ENCODE data around the gene LRP1. TPM values are rescaled to one million over a fixed set of nuclear protein-coding genes. Genes with fewer than 3 reads are reported as not detected.

Gene LRP1
- total and polyA plus RNA-seq, 2 of the 13 experiments (the other 11 are each of a cell fraction or from before 2014, with no cell fraction given), result 14.7 to 30.8 TPM

- TF ChIP-seq PRDM10 (CRISPR knock-in tag; IDR thresholded peaks at IDR 0.05; ENCODE audit: low read depth) (0 out of 2 replicates have a peak, but pooled peaks have one; percentile 41), NR2F2 (IDR thresholded peaks at IDR 0.05; ENCODE audit: borderline replicate concordance, low read depth) (peak; percentile 79), NFATC3 (CRISPR knock-in tag; IDR thresholded peaks at IDR 0.05) (no peak), CCAR2 (optimal IDR thresholded peaks at IDR 0.05; ENCODE audit: low read depth, low read length) (no peak), NFE2L2 (IDR thresholded peaks at IDR 0.05; ENCODE audit: low read length) (peak; percentile 86), SSRP1 (CRISPR knock-in tag; IDR thresholded peaks at IDR 0.05) (no peak), BCL6 (CRISPR knock-in tag; IDR thresholded peaks at IDR 0.05) (no peak), GFI1 (CRISPR knock-in tag; IDR thresholded peaks at IDR 0.05; ENCODE audit: borderline replicate concordance) (0 out of 2 replicates have a peak, but pooled peaks have one; percentile 32), EP300 (IDR thresholded peaks at IDR 0.05; ENCODE audit: low read depth in 2 of 2, low read length in 2 of 2) (peak in 1 of 2 experiments; percentile 53; a peak in 1 of 4 replicates), EP300 (CRISPR knock-in tag; IDR thresholded peaks at IDR 0.05; ENCODE audit: borderline replicate concordance) (no peak), ZMYM3 (CRISPR knock-in tag; IDR thresholded peaks at IDR 0.05) (no peak), GTF3A (CRISPR knock-in tag; conservative IDR thresholded peaks at IDR 0.05) (no peak), FOSL2 (CRISPR knock-in tag; IDR thresholded peaks at IDR 0.05) (peak; percentile 40; the same call in 1 of the 2 replicates), JUN (CRISPR knock-in tag; IDR thresholded peaks at IDR 0.05) (no peak; the same call in 1 of the 2 replicates), ZFP1 (CRISPR knock-in tag; IDR thresholded peaks at IDR 0.05) (no peak), ZNF34 (CRISPR knock-in tag; IDR thresholded peaks at IDR 0.05; ENCODE audit: borderline replicate concordance) (0 out of 2 replicates have a peak, but pooled peaks have one; percentile 60), ADNP (CRISPR knock-in tag; IDR thresholded peaks at IDR 0.05) (no peak), ZFX (CRISPR knock-in tag; IDR thresholded peaks at IDR 0.05; ENCODE audit: low read depth) (peak; percentile 10; the same call in 1 of the 2 replicates), YY1 (IDR thresholded peaks at IDR 0.05; ENCODE audit: insufficient read depth, insufficient replicate concordance, low read depth, low read length) (peak; percentile 20), JDP2 (CRISPR knock-in tag; IDR thresholded peaks at IDR 0.05; ENCODE audit: borderline replicate concordance) (no peak), ZNF354B (CRISPR knock-in tag; IDR thresholded peaks at IDR 0.05) (no peak), ZNF124 (CRISPR knock-in tag; IDR thresholded peaks at IDR 0.05) (no peak), ZNF746 (CRISPR knock-in tag; IDR thresholded peaks at IDR 0.05) (peak; percentile 24; the same call in 1 of the 2 replicates), FOXO1 (CRISPR knock-in tag; IDR thresholded peaks at IDR 0.05) (no peak), NFKB2 (CRISPR knock-in tag; IDR thresholded peaks at IDR 0.05; ENCODE audit: borderline replicate concordance) (no peak)
- TF ChIP-seq, protein P1, sequence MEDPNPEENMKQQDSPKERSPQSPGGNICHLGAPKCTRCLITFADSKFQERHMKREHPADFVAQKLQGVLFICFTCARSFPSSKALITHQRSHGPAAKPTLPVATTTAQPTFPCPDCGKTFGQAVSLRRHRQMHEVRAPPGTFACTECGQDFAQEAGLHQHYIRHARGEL (CRISPR knock-in tag; IDR thresholded peaks at IDR 0.05), result no peak
- TF ChIP-seq, protein P2, sequence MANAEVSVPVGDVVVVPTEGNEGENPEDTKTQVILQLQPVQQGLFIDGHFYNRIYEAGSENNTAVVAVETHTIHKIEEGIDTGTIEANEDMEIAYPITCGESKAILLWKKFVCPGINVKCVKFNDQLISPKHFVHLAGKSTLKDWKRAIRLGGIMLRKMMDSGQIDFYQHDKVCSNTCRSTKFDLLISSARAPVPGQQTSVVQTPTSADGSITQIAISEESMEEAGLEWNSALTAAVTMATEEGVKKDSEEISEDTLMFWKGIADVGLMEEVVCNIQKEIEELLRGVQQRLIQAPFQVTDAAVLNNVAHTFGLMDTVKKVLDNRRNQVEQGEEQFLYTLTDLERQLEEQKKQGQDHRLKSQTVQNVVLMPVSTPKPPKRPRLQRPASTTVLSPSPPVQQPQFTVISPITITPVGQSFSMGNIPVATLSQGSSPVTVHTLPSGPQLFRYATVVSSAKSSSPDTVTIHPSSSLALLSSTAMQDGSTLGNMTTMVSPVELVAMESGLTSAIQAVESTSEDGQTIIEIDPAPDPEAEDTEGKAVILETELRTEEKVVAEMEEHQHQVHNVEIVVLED (CRISPR knock-in tag; IDR thresholded peaks at IDR 0.05; ENCODE audit: borderline replicate concordance), result peak; percentile 35; the same call in 1 of the 2 replicates
Measured at GRCh38 chr12:57138526-57139272, 10.4 kb downstream of the LRP1 start (continued).

Data from HepG2 (cell line).